GM12801 (cell line): ENCODE results near the gene WIPF1.

Experiments used
- TF ChIP-seq, protein P1 (sequence below): IDR thresholded peaks from one replicate; pipeline ENCODE4 v1.5.1; 2011; ENCODE audit warnings: control low read depth; ENCODE audit not compliant: insufficient read length; ENCODE audit errors: extremely low read depth

The WIPF1 gene

GRCh38 chr2:174629506-174629905, 31.9 kb upstream of the WIPF1 start:
- TF ChIP-seq, protein P1, sequence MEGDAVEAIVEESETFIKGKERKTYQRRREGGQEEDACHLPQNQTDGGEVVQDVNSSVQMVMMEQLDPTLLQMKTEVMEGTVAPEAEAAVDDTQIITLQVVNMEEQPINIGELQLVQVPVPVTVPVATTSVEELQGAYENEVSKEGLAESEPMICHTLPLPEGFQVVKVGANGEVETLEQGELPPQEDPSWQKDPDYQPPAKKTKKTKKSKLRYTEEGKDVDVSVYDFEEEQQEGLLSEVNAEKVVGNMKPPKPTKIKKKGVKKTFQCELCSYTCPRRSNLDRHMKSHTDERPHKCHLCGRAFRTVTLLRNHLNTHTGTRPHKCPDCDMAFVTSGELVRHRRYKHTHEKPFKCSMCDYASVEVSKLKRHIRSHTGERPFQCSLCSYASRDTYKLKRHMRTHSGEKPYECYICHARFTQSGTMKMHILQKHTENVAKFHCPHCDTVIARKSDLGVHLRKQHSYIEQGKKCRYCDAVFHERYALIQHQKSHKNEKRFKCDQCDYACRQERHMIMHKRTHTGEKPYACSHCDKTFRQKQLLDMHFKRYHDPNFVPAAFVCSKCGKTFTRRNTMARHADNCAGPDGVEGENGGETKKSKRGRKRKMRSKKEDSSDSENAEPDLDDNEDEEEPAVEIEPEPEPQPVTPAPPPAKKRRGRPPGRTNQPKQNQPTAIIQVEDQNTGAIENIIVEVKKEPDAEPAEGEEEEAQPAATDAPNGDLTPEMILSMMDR = no peak

DNA sequence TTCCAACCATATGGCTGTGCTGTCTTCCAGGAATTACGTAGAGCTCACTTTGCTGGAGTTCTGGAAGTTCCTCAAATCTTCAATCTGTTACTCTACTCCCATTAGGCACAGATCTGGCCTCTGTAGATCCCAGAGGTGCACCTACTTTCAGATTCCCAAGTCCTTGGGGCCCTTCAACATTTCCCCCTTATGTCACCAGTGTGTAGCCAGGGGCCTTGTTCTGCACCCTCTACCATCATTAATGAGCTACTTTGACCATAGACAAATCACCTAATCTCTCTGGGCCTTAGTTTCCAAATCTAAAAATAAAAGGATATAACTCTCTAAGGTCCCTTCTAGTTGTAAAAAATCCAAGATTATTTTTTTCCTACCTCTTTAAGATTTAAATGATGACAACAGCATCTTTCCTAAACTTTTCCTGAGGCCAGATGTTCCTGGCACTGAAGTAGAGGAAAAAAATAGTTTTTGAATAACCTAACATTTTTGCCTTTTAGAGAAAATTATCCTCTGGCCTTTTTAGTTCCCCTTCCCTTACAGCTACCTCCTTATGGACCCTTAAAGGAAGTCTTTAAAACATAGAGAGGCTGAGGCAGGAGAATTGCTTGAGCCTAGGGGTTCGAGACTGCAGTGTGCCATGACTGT, 31.0 kb upstream of the WIPF1 start:
- TF ChIP-seq, protein P1 = no peak

- TF ChIP-seq, protein P1 = no peak
These were observed 29.6 kb upstream of the WIPF1 start for GRCh38 chr2:174627216-174627615.

DNA sequence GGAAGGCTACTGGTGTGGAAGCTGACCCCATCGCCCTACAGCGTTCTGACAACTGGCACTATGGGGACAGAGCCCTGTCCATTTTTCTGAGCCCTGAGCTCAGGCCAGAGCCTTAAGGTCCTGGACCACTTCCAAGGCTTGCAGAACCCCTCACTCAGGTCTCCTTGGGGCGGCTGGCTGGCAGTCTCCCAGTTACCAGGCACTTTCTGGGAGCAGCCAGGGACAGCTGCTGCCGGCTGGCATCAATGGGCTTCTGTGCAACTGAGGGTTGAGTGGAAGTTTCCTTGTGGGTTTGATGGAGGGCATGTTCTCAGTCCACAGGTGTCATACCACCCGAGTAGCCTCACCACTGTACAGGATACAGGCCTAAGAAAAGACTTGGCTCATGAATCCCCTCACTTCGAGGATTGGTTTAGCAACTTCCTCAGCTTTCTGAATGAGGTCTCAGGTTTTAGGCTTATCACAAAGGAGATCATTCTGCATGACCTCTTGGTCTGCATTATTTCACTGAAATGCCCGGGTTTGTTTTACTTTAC, 27.4 kb upstream of the WIPF1 start:
- TF ChIP-seq, protein P1 = no peak

DNA sequence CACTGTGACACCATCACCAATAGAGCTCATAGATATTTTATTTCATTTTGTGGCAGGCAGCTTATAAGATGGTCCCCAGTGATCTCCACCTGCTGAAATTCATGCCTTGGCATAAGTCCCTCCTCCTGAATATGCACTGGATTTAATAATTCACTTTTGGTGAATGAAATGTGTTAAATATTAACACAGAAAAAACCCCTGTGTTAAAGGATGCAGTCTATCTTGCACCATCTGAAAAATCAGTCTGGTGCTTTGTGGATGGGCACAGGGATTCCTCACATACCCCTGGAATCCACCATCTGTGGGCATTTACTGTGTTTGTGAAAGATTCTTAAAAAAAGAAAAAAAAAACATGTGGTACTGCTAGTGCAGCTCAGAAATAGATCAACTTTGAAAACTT, 26.1 kb upstream of the WIPF1 start:
- TF ChIP-seq, protein P1 = no peak

GRCh38 chr2:174623106-174623637, 25.6 kb upstream of the WIPF1 start:
- TF ChIP-seq, protein P1 = no peak

GRCh38 chr2:174621323-174621722, 23.7 kb upstream of the WIPF1 start:
- TF ChIP-seq, protein P1 = no peak
